Measurements from ENCODE around the gene CCDC110. TPM values are rescaled to one million over a fixed set of nuclear protein-coding genes. Genes with fewer than 3 reads are reported as not detected.

The CCDC110 gene
- polyA plus RNA-seq, 1 donor, result 1.6 TPM

DNA sequence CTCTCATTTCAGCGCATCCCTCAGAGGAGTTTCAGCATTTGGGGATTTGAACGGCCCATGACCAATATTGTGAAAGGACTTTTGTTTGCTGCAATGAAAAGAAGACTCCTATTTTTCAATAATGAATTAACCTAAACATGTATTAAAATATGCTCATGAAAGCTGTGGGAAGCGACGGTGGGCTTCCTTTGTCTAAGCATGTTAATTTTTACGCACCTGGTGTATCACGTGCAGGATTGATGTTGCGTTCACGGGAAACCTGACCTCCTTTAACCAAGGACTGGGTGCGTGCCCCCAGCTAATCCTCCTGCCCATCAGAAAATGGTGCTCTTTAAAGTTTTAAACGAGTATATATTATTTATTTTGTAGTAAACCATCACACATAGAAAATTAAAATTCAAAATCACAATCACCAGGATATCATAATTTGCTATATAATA is 590 bp upstream of the CCDC110 start:
- no peak for DNase-seq

DNA sequence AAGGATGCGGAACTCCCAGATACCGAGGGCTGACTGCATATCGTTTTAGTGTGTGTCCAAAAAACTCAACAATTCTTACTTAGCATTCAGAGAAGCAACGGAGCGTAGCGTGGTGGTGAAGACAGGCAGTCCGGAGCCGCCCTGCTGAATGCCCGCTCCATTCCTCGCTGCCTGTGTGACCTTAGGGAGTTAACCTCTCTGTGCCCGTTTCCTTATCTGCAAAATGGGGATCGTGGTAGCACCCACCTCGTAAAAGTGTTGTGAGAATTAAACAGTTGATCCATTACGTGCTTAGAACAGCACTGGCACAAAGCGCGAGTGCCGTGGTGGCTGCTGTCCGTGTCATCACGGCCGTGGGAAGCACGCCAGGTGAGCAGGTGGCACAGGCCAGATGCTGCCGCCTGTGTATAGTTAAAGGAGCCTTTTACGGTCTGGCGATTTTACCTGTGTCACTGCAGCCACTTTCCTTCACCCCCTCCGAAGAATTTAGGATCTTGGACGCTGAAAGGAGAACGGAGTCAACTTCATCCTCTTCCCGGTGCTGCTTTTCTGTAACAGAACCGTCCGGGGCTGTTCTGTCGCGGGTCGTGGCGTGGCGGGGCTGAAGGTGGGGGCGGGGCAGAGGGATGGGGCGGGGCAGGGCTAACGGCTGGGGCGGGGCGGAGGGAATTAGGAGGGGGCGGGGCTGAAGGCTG is 885 bp downstream of the CCDC110 start:
- peak; percentile 60 for DNase-seq

DNA sequence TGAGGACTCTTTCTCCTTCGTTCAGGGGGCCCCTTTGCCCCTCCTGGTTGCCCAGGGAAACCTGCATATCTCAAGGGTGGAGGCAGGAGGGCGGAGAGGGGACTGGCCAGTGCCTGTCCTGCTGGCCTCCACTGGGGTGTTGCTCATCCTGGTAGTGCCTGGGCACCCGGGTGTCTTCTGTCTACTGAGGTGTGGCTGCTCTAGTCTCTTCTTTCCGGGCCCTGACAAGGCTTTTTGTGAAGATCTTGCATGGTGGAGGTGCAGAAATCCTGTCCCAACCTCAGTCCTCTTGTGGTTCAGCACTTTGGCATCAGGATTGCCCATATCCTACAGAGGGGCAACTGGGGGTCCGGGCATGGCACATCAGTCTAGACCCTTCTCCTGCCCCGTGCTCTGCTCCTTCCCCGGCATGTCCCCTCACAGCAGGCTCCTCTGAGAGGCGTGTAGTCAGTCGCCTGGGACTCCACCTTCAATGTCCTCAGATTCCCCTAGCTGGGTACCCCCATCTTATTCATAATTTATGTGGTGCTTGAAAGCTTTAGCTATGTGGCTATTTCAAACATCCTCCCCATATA is 1.9 kb downstream of the CCDC110 start:
- DNase-seq, result no peak

DNA sequence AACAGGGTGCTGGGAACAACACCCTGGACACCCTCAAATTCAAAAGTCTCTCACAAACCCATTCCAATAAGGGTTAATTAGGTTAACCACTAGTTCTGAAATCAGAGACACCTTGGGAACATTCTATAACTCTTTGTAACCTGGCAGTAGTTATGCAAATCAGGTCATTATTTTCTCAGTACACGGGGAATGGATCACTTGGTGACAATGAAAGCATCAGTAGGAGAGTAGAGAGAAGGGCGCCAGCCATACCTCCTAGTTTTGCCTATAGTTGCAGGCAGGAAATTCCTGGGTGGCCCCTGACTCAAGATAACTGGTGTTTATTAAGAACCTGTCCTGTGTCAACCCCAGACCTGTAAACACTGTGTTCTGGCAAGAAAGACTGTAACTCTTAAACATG is 2.5 kb downstream of the CCDC110 start:
- no peak for DNase-seq

DNA sequence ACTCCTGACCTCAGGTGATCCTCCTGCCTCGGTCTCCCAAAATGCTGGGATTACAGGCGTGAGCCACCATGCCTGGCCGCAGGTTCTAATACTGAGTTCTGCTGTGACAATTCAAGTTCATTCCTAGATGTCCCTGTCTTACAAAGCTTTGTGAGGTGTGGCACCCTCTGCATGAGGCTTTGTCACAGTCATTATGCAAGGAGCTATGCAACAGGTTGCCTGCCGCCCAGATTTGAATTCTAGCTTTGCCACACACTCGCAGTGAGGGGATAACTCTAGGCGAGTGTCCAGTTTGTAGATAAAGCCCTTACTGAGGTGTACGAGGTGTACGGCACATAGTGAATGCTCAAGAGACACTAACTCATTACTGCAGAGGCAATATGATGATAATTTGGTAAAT is 3.5 kb downstream of the CCDC110 start:
- DNase-seq, result no peak

DNA sequence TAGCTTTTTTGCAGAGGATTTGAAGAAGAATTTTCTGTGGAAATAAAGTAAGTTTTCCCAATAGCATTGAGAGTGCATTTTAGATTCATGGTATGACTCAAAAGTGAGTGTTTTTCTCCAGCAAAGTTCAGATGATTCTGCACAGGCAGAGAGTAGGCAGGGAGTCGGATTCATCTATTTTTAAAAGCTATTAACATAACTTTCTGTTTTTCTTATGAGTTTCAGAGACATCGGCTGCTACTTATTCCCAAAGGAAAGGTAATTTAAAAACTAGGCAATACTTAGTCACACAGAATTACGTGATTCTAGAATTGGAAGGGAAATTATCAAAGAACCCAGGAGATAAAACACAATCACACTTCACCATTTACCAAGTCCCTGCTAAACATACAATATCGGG is 4.4 kb downstream of the CCDC110 start:
- DNase-seq, result no peak

DNA sequence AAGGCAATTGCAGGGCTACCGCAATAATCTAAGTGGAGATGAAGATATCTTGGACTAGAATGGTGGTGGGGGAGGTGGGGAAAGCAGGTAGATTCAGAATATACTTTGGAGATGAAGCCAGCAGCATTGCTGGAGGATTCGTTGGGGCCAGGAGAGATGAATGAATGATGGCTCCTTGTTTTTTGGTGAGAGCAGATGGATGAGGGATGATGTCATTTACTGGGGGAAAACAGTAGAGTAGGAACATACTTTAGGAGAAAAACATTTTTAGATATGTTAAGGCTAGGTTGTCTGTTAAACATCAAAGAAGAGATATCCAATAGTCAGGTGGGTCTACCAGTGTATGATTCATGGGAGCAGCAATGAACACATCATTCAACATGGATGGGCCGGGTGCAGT is 5.8 kb downstream of the CCDC110 start:
- DNase-seq, result no peak

DNA sequence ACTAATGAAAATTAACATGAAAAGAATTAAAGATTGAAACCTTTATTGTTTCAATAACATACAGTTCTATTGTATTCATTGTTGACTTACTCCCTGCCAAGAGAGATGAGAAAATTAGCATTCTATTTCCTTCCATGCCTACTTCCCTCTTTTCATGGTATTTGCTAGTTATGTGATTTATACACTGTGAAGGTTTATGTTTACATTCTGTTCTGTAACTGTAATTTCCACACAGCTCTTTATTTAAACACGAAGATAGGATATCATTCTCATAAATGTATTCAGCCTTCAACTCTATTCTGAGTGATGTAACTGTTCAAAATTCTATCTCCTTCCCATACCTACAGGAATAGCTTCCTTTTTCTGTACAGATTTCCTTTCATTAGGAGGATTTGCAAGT is 6.6 kb downstream of the CCDC110 start:
- DNase-seq, result no peak

DNA sequence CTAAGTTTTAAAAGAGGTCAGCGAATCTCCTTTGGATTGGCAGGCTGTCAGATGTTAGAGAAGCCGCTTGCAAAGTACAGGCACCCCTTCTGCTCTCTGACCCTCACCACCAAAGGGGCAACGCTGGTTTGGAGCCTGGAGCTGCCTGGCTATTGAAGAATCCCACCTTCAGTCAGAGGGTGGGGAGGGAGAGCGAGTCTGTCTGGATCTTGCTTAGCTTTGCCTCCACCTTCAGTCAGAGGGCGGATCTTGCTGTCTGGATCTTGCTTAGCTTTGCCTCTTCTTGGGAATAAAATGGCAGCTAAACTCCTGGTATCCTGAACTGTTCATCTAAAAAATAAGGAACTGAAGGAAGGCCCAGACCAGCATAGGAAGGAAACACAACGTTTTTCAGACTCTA is 7.3 kb downstream of the CCDC110 start:
- no peak for DNase-seq

DNA sequence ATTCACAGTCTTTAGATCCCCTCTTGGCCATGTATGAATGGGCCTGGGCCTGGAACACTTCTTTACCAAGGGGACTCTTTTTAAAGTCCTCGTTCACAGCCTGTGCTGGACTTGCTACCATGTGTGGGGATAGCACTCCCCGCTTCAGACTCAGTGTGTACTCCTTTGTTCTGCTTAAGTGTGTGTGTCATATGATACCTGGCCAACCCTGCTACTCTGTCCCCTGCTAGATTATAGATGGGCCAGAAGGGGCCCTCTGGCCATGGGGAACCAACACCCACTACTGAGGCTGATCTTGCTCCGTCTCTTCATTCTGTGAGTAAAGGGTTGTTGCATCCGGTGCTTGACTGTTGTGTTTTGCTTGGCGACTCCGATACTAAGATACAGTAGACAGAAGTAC is 8.0 kb downstream of the CCDC110 start:
- no peak for DNase-seq

DNA sequence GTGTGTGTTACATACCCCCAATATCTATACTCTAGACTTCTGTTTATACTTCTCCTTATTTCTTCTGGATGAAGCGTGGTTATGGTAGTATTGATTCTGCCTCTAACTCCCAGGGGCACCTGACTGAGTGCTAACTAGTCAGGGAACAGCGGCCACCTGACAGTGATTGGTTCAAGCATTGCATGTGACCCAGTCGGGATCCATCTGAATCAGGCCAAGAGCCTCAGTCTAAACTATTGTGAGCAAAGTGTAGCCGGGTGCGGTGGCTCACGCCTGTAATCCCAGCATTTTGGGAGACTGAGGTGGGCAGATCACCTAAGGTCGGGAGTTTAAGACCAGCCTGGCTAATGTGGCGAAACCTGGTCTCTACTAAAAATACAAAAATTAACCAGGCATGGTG is 10.0 kb downstream of the CCDC110 start:
- DNase-seq, result no peak

DNA sequence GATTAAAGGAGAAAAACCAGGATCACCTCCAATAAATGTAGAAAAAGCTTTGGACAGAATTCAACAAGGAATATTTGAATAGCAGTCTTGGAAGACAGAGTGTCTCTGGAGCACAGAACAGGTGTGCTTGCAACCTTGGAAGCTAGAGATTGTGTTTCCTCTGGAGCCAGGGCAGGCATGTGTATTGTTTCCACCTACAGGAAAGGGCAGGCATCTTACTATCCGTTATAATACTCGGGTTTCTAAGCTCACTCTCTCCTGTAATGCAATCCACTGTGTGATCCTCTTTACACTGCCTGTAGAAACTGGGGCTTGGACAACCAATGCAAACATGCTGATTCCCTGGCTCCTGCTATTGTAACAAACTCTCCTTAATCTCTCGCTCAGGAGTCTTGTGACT is 14.4 kb downstream of the CCDC110 start:
- DNase-seq, result no peak

DNA sequence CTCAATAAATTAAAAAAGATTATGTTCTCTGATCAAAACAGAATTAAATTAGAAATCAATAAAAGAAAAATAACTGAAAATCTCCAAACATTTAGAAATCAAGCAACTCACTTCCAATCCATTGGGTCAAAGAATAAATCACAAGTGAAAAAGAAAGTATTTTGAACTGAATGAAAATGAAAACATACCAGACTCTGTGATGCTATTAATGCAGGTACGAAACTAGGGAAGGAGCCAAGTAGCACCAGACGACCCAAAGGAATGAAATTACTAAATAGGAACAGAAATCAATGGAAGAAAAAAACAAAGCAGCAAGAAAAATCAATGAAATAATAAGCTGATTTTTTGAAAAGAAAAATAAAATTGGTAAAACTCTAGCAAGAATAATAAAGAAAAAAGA is 15.4 kb downstream of the CCDC110 start:
- DNase-seq, result no peak

DNA sequence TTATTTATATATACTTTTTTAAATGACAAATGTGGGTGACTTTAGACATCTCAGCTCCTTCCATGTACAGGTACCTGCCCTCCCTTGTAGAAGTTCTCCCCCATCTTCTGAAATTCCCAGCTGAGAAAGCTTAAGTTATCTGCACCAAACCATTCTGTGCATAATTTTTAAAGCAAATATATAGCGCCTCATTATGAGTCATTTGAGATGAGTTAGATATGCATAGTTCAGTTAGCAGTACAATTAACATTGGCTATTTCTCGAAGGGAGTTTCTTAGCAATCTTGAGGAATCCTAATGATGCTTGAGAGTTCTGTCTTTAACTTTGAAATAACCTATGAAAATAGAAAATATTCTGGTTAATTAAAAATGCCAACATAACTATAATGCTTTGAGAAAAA is 26.3 kb downstream of the CCDC110 start:
- DNase-seq, result no peak

DNA sequence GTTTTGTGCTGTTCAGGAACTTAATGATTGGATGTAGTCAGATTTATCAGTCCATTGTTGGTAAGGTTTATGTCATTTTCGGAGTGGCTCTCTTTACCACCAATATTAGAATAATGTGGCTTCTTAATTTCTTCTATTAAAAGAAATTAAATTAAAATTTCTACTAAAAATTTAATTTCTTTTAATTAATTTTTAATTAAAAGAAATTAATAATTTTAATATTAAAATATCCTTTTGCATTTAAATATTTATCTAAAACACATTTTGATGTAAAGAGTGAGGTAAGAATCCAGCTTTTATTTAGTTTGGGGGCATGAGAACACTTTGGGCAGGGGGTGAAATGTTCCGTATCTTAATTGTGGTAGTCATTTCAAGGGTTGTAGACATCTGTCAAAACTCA is 30.1 kb downstream of the CCDC110 start:
- DNase-seq, result no peak

DNA sequence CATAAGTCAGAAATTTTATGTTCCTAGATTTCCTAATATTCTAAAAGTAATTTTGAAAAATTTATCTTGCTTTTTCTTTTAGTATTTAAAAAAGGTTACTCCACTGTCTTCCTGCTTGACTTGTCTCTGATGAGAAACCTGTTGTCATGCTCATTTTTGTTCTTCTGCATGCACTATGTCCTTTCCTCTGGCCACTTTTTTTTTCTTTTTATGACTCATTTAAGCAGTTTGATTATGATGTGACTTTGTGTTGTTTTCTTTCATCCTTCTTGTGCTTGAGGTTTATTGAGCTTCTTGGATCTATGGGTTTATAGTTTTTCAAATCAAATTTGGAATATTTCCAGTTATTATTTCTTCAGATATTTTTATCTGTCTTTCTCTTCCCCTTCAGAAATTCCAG is 33.7 kb downstream of the CCDC110 start:
- no peak for DNase-seq

DNA sequence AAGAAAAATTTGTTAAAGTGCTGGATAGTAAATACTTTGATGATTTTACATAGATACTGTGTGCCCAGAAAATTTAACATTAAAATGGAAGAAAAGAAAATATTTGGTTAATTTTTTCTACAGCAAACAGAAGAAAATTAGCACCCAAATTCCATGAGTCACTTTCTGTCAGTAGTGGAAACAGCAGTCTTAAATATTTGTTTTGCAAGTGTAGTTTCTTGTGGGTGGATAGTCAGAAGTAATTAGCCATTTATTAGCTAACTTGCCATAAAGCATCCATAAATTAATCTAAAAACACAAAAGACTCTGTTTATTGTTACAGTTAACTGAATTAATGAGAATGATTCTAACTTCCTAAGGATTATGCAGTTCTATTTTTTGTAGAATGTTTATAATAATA is 36.1 kb downstream of the CCDC110 start:
- DNase-seq, result no peak

DNA sequence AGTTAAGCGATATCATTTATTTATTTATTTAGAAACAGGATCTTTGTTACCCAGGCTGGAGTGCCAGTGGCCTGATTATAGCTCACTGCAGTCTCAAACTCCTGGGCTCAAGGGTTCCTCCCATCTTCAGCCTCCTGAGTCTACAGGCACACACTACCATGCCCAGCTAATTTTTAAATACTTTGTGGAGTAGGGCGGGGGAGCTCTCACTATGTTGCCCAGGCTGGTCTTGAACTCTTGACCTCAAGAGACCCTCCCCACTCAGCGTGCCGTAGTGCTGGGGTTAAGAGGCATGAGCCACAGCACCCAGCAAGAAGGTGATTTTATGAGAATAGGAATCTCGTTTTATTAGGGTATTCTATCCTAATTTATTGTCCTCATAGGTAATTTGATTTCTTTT is 41.9 kb downstream of the CCDC110 start:
- DNase-seq, result no peak

DNA sequence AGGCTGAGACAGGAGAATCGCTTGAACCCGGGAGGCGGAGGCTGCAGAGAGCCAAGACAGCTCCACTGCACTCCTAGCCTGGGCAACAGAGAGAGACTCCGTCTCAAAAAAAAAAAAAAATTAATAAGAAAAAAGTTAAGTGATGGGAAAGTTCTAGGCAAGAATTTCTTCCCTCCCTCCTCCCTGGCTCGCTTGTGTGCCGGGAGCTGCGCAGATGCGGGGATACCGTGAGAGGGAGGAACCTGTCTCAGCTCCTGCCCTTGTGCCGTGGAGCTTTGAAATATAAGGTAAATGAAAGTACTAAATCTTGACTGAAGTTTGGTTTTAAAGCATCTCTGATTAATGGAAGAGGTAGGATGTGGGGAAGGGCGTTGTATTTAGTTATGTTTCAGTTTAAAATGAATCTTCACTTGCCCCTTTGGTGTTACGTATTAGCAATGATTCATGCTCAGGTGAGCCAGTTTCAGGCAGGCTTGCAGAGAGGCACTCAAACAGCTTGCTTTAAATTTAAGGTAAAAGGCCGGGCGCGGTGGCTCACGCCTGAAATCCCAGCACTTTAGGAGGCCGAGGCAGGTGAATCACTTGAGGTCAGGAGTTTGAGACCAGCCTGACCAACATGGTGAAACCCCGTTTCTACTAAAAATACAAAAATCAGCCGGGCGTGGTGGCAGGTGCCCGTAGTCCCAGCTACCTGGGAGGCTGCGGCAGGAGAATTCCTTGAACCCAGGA is 44.4 kb downstream of the CCDC110 start:
- no peak for DNase-seq

DNA sequence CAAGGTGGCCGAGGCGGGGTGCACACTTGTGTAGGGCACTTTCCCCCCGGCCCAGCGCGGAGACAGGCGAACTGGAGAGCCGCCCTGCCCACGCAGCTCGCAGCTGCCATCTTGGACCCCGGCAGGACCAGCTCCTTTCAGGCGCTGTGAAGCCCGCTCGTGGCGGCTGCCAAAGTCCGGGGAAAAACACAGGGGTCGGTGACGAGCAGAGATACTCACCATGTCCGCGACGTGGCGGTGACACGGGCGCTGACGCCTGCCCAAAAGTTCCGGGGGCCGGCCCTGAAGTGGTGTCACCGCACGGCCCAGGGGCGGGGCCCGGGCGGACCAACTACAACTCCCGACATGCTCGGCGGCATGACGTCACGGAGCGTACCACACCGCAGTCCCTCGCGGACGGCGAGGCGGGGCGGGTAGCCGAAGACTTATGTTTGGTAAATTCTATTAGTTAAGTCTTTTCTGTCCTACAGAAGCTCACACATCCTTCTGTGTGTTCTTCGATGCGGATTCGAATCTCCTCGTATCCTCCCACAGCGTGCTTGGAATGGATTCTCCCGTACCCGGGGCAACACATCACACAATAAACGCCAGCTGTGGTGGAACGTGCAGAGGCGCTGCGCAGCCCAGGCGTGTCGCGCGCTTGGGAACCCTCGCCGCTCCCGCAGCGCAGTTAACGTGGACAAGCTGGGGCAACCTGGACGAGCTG is 45.7 kb downstream of the CCDC110 start, which contains the start of gene UFSP2:
Gene UFSP2 (minus strand): TSS at position 318 of the 706 bp plus-strand sequence. CDS start 96 bp downstream, at position 222.
- peak; percentile 93 for DNase-seq

DNA sequence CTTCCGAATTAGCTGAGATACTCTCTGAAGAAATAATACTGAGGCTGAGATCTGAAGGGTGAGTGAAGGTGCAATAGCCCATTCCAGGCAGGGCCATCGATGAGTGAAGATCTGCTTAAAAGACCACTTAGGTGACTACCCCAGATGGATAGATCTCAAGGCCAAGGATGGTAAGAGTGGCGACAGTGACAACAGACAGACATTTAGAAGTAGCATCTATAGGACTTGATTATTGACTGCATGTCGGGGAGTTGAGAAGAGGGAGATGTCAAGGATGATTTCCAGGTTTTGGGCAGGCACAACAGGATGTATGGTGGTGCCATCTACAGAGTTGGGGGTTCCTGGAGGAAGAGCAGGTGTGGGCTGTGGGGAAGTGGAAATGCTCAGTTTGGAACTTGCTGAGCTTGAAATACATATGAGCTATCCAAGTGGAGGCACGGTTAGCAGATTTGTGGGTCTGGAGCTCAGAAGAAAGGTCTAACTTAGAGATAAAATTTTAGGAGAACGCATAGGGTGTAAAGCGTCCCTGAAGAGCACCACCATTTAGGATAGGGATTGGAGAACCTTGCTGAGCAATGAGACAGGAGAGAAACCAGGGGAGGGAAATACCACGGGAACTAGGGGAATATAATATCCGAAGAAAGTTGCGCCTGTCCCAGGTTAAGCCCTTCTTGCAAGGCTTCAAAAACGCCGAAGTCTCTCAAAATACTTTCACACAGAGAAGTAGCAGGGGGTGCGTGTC is 46.5 kb downstream of the CCDC110 start:
- no peak for DNase-seq

DNA sequence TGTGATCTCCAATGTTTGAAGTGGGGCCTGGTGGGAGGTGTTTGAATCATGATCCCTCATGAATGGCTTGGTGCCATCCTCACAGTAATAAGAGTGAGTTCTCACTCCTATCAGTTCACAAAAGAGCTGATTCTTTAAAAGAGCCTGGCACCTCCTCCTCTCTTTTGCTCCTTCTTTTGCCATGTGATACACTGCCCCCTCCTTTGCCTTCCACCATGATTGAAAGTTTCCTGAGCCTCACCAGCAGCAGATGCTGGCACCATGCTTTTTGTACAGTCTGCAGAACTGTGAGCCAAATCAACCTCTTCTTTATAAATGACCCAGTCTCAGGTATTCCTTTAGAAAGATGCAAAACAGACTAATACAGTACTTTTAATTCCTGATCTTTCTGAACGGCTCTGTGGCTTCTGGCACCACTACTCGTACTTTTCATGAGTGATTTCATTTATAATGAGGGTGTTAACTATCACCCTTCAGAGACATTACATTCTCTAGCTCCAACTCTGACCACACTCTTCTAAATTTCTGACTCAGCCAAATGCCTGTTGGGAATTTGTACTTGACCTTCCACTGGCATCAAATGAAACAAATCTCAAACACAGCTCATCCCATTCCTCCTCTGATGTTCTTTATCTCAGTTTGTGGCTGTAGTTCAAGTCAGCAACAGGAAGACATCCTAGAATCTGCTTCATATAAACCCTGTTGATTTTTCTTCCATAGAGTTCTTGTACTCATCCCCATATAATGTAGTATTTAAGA is 50.0 kb downstream of the CCDC110 start:
- DNase-seq, result no peak

All from hindlimb muscle (tissue), 1 donor.